ENCODE measurements around the gene ZNF853. TPM values are rescaled to one million over a fixed set of nuclear protein-coding genes. Genes with fewer than 3 reads are reported as not detected.

Gene ZNF853
- total RNA-seq, 1 donor: 0.54 TPM

DNA sequence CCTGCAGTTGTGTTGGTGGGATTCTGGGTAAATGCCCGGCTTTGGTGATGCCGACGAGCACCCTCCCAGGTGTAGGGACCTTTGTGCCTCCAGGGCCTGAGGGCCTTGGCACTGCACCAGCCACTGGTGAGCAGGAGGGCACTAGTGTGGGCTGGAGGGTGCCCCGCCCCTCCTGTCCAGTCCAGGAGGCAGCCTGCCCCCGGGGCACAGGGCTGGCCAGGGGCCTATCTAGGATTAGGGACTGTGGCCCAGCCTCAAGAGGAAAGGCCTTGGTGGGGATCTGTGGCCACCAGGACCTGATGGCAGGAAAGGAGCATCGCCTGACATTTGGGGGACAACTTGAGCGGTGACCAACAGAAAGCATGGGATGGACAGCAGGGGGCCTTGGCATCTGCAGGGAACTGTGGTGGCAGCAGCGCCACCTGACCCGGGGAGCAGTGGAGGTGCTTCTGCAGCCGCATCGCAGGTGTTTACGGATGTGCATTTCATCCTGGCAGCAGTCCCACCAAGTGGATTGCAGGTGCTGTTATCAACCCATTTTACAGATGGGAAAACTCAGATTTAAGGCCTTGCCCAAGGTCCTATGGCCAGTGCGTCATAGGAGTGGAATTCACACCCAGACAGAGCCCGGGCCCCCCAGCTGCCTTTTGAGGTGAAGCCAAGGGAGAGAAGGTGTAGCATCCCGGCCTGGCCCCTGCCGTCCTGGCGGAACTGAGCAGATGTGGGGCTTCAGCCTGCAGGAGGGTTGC lies 32.8 kb downstream of the ZNF853 start:
- no peak for DNase-seq (ENCODE audit: low read depth)
- no peak for TF ChIP-seq CTCF (IDR thresholded peaks at IDR 0.05; ENCODE audit: insufficient read depth, low read length)
- no peak overlapping the region for H3K4me3 ChIP-seq (ENCODE audit: low read depth, low read length)

GRCh38 chr7:6648815-6649104 lies 33.4 kb downstream of the ZNF853 start:
- no peak for DNase-seq (ENCODE audit: low read depth)
- H3K4me3 ChIP-seq (ENCODE audit: low read depth, low read length): no peak overlapping the region
- TF ChIP-seq CTCF (IDR thresholded peaks at IDR 0.05; ENCODE audit: insufficient read depth, low read length): no peak

DNA sequence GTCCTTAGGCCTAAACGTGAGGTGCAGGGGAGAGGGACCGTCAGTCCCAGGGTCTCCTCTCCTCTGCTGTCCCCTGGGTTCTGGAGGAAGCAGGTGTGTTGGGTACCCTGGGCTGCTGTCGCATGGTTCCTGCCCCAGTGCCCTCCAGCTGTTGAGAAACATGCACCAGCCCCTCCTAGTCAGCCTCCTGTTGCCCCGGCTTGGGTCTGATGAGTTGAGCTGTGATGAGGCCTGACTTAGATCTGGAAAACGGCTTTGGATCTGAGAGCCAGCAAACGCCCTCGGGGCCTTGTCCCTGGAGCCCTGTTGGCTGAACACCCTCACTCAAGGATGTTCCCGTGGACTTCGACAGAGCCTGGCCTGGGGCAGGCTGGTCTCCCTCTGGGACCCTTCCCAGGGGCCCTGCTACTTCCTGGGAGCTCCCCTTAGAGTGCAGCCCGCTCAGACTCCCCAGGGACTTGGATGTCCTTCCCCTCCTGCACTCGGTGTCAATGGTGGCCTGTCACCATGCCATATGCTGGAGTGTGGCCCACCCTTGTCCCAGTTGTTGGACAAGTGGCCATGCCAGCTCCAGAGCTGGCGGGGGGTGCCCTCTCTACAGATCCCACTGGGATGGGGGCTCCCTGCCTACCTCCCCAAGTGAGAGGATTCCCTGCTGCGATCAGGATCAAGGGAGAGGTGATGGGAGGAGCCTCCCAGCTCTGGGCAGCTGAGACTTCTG lies 34.0 kb downstream of the ZNF853 start:
- no peak for DNase-seq (ENCODE audit: low read depth)
- no peak overlapping the region for H3K4me3 ChIP-seq (ENCODE audit: low read depth, low read length)
- TF ChIP-seq CTCF (IDR thresholded peaks at IDR 0.05; ENCODE audit: insufficient read depth, low read length): no peak

GRCh38 chr7:6650086-6650485 lies 34.7 kb downstream of the ZNF853 start:
- no peak overlapping the region for H3K4me3 ChIP-seq (ENCODE audit: low read depth, low read length)
- DNase-seq (ENCODE audit: low read depth): no peak
- TF ChIP-seq CTCF (IDR thresholded peaks at IDR 0.05; ENCODE audit: insufficient read depth, low read length): no peak

DNA sequence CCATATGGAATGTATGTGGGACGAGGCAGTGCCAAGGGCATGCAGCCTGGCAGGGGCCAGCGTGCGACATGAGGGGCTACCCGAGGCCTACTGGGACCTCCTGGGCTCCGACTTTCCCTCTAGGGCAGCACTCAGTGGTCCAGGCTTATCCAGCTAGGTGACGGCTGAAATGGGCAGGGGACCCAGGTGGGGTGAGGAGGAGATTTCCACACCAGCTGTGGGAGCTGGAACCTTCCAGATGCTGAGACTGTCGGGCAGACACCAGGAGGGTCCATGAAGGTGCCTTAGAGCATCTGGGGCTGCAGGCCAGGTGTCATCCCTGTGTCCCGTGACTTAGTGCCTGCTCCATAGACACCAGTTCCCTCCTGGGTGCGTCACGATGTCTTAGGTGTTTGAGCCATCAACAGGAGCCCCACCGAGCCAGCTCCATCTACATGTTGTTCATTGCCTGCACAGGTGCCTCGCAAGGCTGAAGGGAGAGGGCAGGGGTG lies 35.2 kb downstream of the ZNF853 start:
- DNase-seq (ENCODE audit: low read depth): no peak
- no peak for TF ChIP-seq CTCF (IDR thresholded peaks at IDR 0.05; ENCODE audit: insufficient read depth, low read length)
- H3K4me3 ChIP-seq (ENCODE audit: low read depth, low read length): no peak overlapping the region

- no peak for DNase-seq (ENCODE audit: low read depth)
- no peak for TF ChIP-seq CTCF (IDR thresholded peaks at IDR 0.05; ENCODE audit: insufficient read depth, low read length)
- no peak overlapping the region for H3K4me3 ChIP-seq (ENCODE audit: low read depth, low read length)
Observed at GRCh38 chr7:6651851-6652445, 36.5 kb downstream of the ZNF853 start.
